Measurements from ENCODE around the gene EDAR.

GRCh38 chr2:109031476-109032228 is 42.6 kb upstream of the EDAR start:
- TF ChIP-seq SP1 (IDR thresholded peaks at IDR 0.05; ENCODE audit: low read depth, low read length) (no peak), EP300 (IDR thresholded peaks at IDR 0.05; ENCODE audit: borderline replicate concordance in 1 of 2, low read depth in 2 of 2, low read length in 2 of 2) (no peak), CTCF (IDR thresholded peaks at IDR 0.05; ENCODE audit: control extremely low read depth in 1 of 3, insufficient read depth in 1 of 3, low read depth in 1 of 3, low read length in 3 of 3) (no peak)

Data from H1 (cell line).